Endothelial cell (in vitro differentiated cells): Measurements from ENCODE around the gene HERC4. TPM values are rescaled to one million over a fixed set of nuclear protein-coding genes. Genes with fewer than 3 reads are reported as not detected.
"Not testable (repeated sequence)": the region's sequence is repeated elsewhere in the genome, so short reads cannot be mapped to it uniquely, and the experiment has no call there.

Experiments
- DNase-seq: peaks from one replicate; pipeline ENCODE4 v3.0.0; 2021; ENCODE audit warnings: low spot score
- H3K27ac Mint-ChIP-seq: one replicate; pipeline ENCODE4 v1.8.0; 2021; ENCODE audit warnings: mixed read lengths, inconsistent platforms; ENCODE audit not compliant: unreplicated experiment
- H3K27me3 Mint-ChIP-seq: one replicate; pipeline ENCODE4 v1.8.0; 2021; ENCODE audit warnings: mild to moderate bottlenecking, moderate library complexity, mixed read lengths, inconsistent platforms; ENCODE audit not compliant: unreplicated experiment
- H3K36me3 Mint-ChIP-seq: one replicate; pipeline ENCODE4 v1.8.0; 2021; ENCODE audit warnings: mild to moderate bottlenecking, low read depth, mixed read lengths, inconsistent platforms; ENCODE audit not compliant: unreplicated experiment
- H3K4me1 Mint-ChIP-seq: one replicate; pipeline ENCODE4 v1.8.0; 2021; ENCODE audit warnings: mild to moderate bottlenecking, mixed read lengths, inconsistent platforms; ENCODE audit not compliant: unreplicated experiment
- H3K4me3 Mint-ChIP-seq: one replicate; pipeline ENCODE4 v1.8.0; 2021; ENCODE audit warnings: mild to moderate bottlenecking, mixed read lengths, inconsistent platforms; ENCODE audit not compliant: unreplicated experiment
- H3K9me3 Mint-ChIP-seq: one replicate; pipeline ENCODE4 v1.8.0; 2021; ENCODE audit warnings: mixed read lengths, inconsistent platforms; ENCODE audit not compliant: unreplicated experiment
- CTCF ChIP-seq: fragments of 200-600 bp; sonication (generic); IDR thresholded peaks from one replicate; pipeline ENCODE4 v1.5.0; 2021; ENCODE audit warnings: antibody characterized with exemption; ENCODE audit not compliant: unreplicated experiment
- total RNA-seq: library from RNA; stranded (reverse); fragmentation: NEBNext Ultra II Directional; extraction: Animal tissue kit (Norgen Biotek cat#: 25700); gene quantifications from one replicate; pipeline ENCODE4 v1.2.1, GENCODE V29; 2021; ENCODE audit not compliant: unreplicated experiment

The HERC4 gene
- total RNA-seq, 1 donor from 2014 or later, result 53.4 TPM

GRCh38 chr10:67975871-67976270 is 99.2 kb downstream of the HERC4 start:
- H3K36me3 Mint-ChIP-seq, result peaks cover 36% of the 10 kb centered on the region

GRCh38 chr10:67971311-67971710 is 103.8 kb downstream of the HERC4 start:
- Mint-ChIP-seq H3K4me1 (peaks cover 3% of the 10 kb centered on the region), H3K27ac (no peak overlapping the region), H3K4me3 (peak overlapping the region; percentile 25), H3K36me3 (peaks cover 37% of the 10 kb centered on the region), H3K27me3 (no peaks in the 10 kb centered on the region), H3K9me3 (no peaks in the 10 kb centered on the region)
- no peak for DNase-seq
- TF ChIP-seq CTCF, result no peak

More at GRCh38 chr10:67975871-67976270, 99.2 kb downstream of the HERC4 start:
- Mint-ChIP-seq H3K4me3 (no peak overlapping the region), H3K27ac (no peak overlapping the region), H3K4me1 (no peaks in the 10 kb centered on the region), H3K9me3 (no peaks in the 10 kb centered on the region), H3K27me3 (no peaks in the 10 kb centered on the region)
- DNase-seq, result no peak
- no peak for TF ChIP-seq CTCF

- H3K27ac Mint-ChIP-seq, result no peak overlapping the region
- H3K27me3 Mint-ChIP-seq, result no peaks in the 10 kb centered on the region
- peaks cover 3% of the 10 kb centered on the region for H3K4me1 Mint-ChIP-seq
- TF ChIP-seq CTCF, result no peak
- H3K4me3 Mint-ChIP-seq, result no peak overlapping the region
- H3K36me3 Mint-ChIP-seq, result peaks cover 44% of the 10 kb centered on the region
- no peaks in the 10 kb centered on the region for H3K9me3 Mint-ChIP-seq
- no peak for DNase-seq
Measured at GRCh38 chr10:67969875-67970274, 105.2 kb downstream of the HERC4 start.

GRCh38 chr10:67966035-67966434 is 109.0 kb downstream of the HERC4 start:
- not testable (repeated sequence) for H3K27ac Mint-ChIP-seq, DNase-seq, H3K27me3 Mint-ChIP-seq, H3K4me1 Mint-ChIP-seq, H3K4me3 Mint-ChIP-seq, H3K9me3 Mint-ChIP-seq
- peaks cover 22% of the 10 kb centered on the region for H3K36me3 Mint-ChIP-seq

GRCh38 chr10:67965456-67965855 is 109.6 kb downstream of the HERC4 start:
- TF ChIP-seq CTCF, result no peak

More at GRCh38 chr10:67965456-67965855, 109.6 kb downstream of the HERC4 start:
- Mint-ChIP-seq H3K27ac (no peak overlapping the region), H3K9me3 (no peaks in the 10 kb centered on the region), H3K4me1 (peaks cover 3% of the 10 kb centered on the region), H3K27me3 (no peaks in the 10 kb centered on the region), H3K36me3 (peaks cover 21% of the 10 kb centered on the region), H3K4me3 (no peak overlapping the region)
- no peak for DNase-seq
